ENCODE results near the gene RNF4. TPM values are rescaled to one million over a fixed set of nuclear protein-coding genes. Genes with fewer than 3 reads are reported as not detected.
"Not testable (repeated sequence)": the region's sequence is repeated elsewhere in the genome, so short reads cannot be mapped to it uniquely, and the experiment has no call there.

Gene RNF4
- total RNA-seq, 4 donors from 2014 or later: 29.6 to 38.1 (median 32.6) TPM

GRCh38 chr4:2428496-2429213, 40.3 kb upstream of the RNF4 start:
- DNase-seq: no peak
- no peaks in the 10 kb centered on the region for H3K36me3 ChIP-seq
- intact Hi-C loops (cut with DNase I): no loop called here
- H3K27ac ChIP-seq: no peak overlapping the region
- no peaks in the 10 kb centered on the region for H3K9me3 ChIP-seq
- peaks cover 0 to 13% (median 0%) of the 10 kb centered on the region in 4 donors for H3K27me3 ChIP-seq
- no peak overlapping the region for H3K4me3 ChIP-seq
- WGBS, 2 donors: 81 to 85% methylated on average over 20 to 23 of the region's 25 CpGs
- H3K4me1 ChIP-seq: no peaks in the 10 kb centered on the region
- TF ChIP-seq CTCF (IDR thresholded peaks at IDR 0.05) (no peak), POLR2A (IDR thresholded peaks at IDR 0.05) (no peak)

GRCh38 chr4:2429945-2430757, 38.8 kb upstream of the RNF4 start:
- not testable (repeated sequence) for DNase-seq
- 61% methylated on average over 14 to 27 of the region's 49 CpGs for WGBS, 2 donors

GRCh38 chr4:2432004-2432403, 36.9 kb upstream of the RNF4 start:
- H3K27ac ChIP-seq: no peak overlapping the region
- no peaks in the 10 kb centered on the region for H3K4me1 ChIP-seq
- TF ChIP-seq POLR2A (IDR thresholded peaks at IDR 0.05): no peak
- TF ChIP-seq CTCF (IDR thresholded peaks at IDR 0.05): no peak
- DNase-seq: no peak
- no peaks in the 10 kb centered on the region for H3K36me3 ChIP-seq
- intact Hi-C loops (cut with DNase I): no loop called here
- peaks cover 0 to 7% (median 0%) of the 10 kb centered on the region in 4 donors for H3K27me3 ChIP-seq
- no peak overlapping the region for H3K4me3 ChIP-seq
- H3K9me3 ChIP-seq: no peaks in the 10 kb centered on the region

More at GRCh38 chr4:2429945-2430757, 38.8 kb upstream of the RNF4 start:
- H3K27me3 ChIP-seq; H3K4me1 ChIP-seq; H3K9me3 ChIP-seq; intact Hi-C loops (cut with DNase I); H3K4me3 ChIP-seq; H3K36me3 ChIP-seq: not testable (repeated sequence)
- H3K27ac ChIP-seq: peak overlapping the region in 2 of 4 donors; percentile 5 to 36

GRCh38 chr4:2432991-2433530, 35.8 kb upstream of the RNF4 start:
- Histone ChIP-seq H3K27me3 (peaks cover 0 to 7% (median 0%) of the 10 kb centered on the region in 4 donors), H3K4me1 (no peaks in the 10 kb centered on the region), H3K9me3 (no peaks in the 10 kb centered on the region), H3K27ac (no peak overlapping the region), H3K4me3 (no peak overlapping the region), H3K36me3 (no peaks in the 10 kb centered on the region)
- TF ChIP-seq CTCF (IDR thresholded peaks at IDR 0.05) (no peak), POLR2A (IDR thresholded peaks at IDR 0.05) (no peak)
- intact Hi-C loops (cut with DNase I): no loop called here
- WGBS, 2 donors: 88% methylated on average over 6 of the region's 20 CpGs; no CpG with 5 or more reads in 1 of the 2 donors
- no peak for DNase-seq

- Histone ChIP-seq H3K4me3 (no peak overlapping the region), H3K9me3 (no peaks in the 10 kb centered on the region), H3K27ac (no peak overlapping the region), H3K27me3 (peaks cover 0 to 2% (median 0%) of the 10 kb centered on the region in 4 donors), H3K36me3 (no peaks in the 10 kb centered on the region), H3K4me1 (no peaks in the 10 kb centered on the region)
- TF ChIP-seq POLR2A (IDR thresholded peaks at IDR 0.05): no peak
- DNase-seq: no peak
- WGBS, 2 donors: 67 to 75% methylated on average over 19 to 21 of the region's 29 CpGs
- intact Hi-C loops (cut with DNase I): no loop called here
These were observed 35.1 kb upstream of the RNF4 start for GRCh38 chr4:2433609-2434350.

All from esophagus squamous epithelium (tissue), 5 donors.